Measurements from ENCODE around the gene RPAP3. TPM values are rescaled to one million over a fixed set of nuclear protein-coding genes. Genes with fewer than 3 reads are reported as not detected.
A peak's percentile ranks its signal among the peaks of the same experiment; 100 is the strongest.

RPAP3 gene
- total and polyA plus RNA-seq, 2 of the 4 experiments (the other 2 are of a cell fraction) = 10.6 to 13.4 TPM

GRCh38 chr12:47736216-47736615, 30.4 kb upstream of the RPAP3 start:
- POLR2A ChIA-PET (ENCODE audit: unreplicated experiment) = no interaction called here
- in situ Hi-C loops (cut with MboI; ENCODE audit: low sequenced_read_pairs) = no loop called here

More at GRCh38 chr12:47736216-47736615, 30.4 kb upstream of the RPAP3 start:
- intact Hi-C loops (cut with micrococcal nuclease) (loop anchor here (2.0 kb wide), 1 partner anchor 23 kb away; the partner anchor contains the start of gene RAPGEF3), dilution Hi-C loops (cut with HindIII; ENCODE audit: low sequenced_read_pairs, unreplicated experiment) (no loop called here)
- H3K56ac ChIP-seq (ENCODE audit: extremely low read depth, insufficient read depth, low read length) = no peak overlapping the region
- no peak overlapping the region for H2BK20ac ChIP-seq (ENCODE audit: low read depth, low read length)
- H3K9me1 ChIP-seq (ENCODE audit: insufficient read depth, low read length) = 0 out of 2 replicates have a peak, but pooled peaks cover 5% of the 10 kb centered on the region
- no peak overlapping the region for H2BK15ac ChIP-seq (ENCODE audit: low read depth, low read length)
- H3K36me3 ChIP-seq (ENCODE audit: control insufficient read depth, insufficient read depth, low read length) = no peaks in the 10 kb centered on the region
- no peak overlapping the region for H3K18ac ChIP-seq (ENCODE audit: low read depth, low read length)
- ATAC-seq (ENCODE audit: low read depth) = no peak
- H2AK9ac ChIP-seq (replicated peaks; ENCODE audit: low read depth, low read length, poor library complexity) = no peak overlapping the region
- no TSS peak for BruUV-seq (replicated peaks)
- H4K8ac ChIP-seq (ENCODE audit: low read depth in 2 of 2, low read length in 2 of 2) = no peak overlapping the region
- no peak overlapping the region for H3K4me3 ChIP-seq (ENCODE audit: insufficient read depth, low read depth, low read length)
- H2AK5ac ChIP-seq (ENCODE audit: low read depth, low read length) = 0 out of 2 replicates have a peak overlapping the region, but pooled peaks have one; percentile 68
- H3K14ac ChIP-seq (replicated peaks; ENCODE audit: low read depth, low read length) = no peak overlapping the region
- H3K23ac ChIP-seq (ENCODE audit: low read depth, low read length) = no peak overlapping the region; the same call in 1 of the 2 replicates
- H3K79me1 ChIP-seq (ENCODE audit: low read depth in 1 of 2, low read length in 2 of 2) = no peaks in the 10 kb centered on the region
- no peak for TF ChIP-seq RCOR1 (IDR thresholded peaks at IDR 0.05; ENCODE audit: insufficient replicate concordance, low read length)
- no peak for TF ChIP-seq MAFK (IDR thresholded peaks at IDR 0.05; ENCODE audit: low read depth, low read length)
- no peak for TF ChIP-seq SMC3 (IDR thresholded peaks at IDR 0.05; ENCODE audit: low read depth, low read length)
- no peak for TF ChIP-seq NFE2L2 (IDR thresholded peaks at IDR 0.05; ENCODE audit: low read depth, low read length)
- TF ChIP-seq POLR2A (IDR thresholded peaks at IDR 0.05; ENCODE audit: low read depth, low read length) = no peak
- TF ChIP-seq BHLHE40 (IDR thresholded peaks at IDR 0.05; ENCODE audit: low read depth, low read length) = no peak
- TF ChIP-seq CHD1 (IDR thresholded peaks at IDR 0.05; ENCODE audit: low read depth, low read length) = no peak
- no peak for TF ChIP-seq USF2 (IDR thresholded peaks at IDR 0.05; ENCODE audit: low read depth, low read length)
- no peak for TF ChIP-seq FOS (IDR thresholded peaks at IDR 0.05; ENCODE audit: low read depth, low read length)
- no peak for TF ChIP-seq MAZ (IDR thresholded peaks at IDR 0.05; ENCODE audit: borderline replicate concordance, low read depth, low read length)
- no peak for TF ChIP-seq RFX5 (IDR thresholded peaks at IDR 0.05; ENCODE audit: low read depth, low read length)
- TF ChIP-seq MXI1 (IDR thresholded peaks at IDR 0.05; ENCODE audit: borderline replicate concordance, low read depth, low read length) = no peak
- TF ChIP-seq CEBPB (IDR thresholded peaks at IDR 0.05; ENCODE audit: low read depth, low read length) = no peak
- TF ChIP-seq RAD21 (IDR thresholded peaks at IDR 0.05; ENCODE audit: low read length) = no peak
- no peak overlapping the region for H3K9ac ChIP-seq (ENCODE audit: low read depth, low read length)
- H3K27me3 ChIP-seq (ENCODE audit: control insufficient read depth, insufficient read depth, low read length) = no peaks in the 10 kb centered on the region
- peaks cover 16% of the 10 kb centered on the region for H3K4me1 ChIP-seq (ENCODE audit: control insufficient read depth, insufficient read depth, low read length)
- H3K4ac ChIP-seq (ENCODE audit: low read depth, low read length) = no peak overlapping the region
- H3K9me3 ChIP-seq (ENCODE audit: control insufficient read depth, insufficient read depth, low read length) = no peaks in the 10 kb centered on the region
- no peak for DNase-seq
- H4K20me1 ChIP-seq (ENCODE audit: insufficient read depth, low read length) = no peaks in the 10 kb centered on the region
- no CpG with 5 or more reads among the region's 4 CpGs for WGBS, 2 experiments (ENCODE audit: extremely low coverage in 2 of 2, insufficient read length in 1 of 2)
- H4K5ac ChIP-seq (ENCODE audit: low read depth, low read length) = peak overlapping the region; percentile 23; the same call in 1 of the 2 replicates
- CTCF ChIA-PET = interaction anchor here (1.2 kb wide), 1 partner anchor 37 kb away, joined by 4 read pairs; the partner anchor contains the start of gene SLC48A1
- H3K27ac ChIP-seq (ENCODE audit: insufficient read depth, low read length) = no peak overlapping the region; the same call in 1 of the 2 replicates
- H2BK5ac ChIP-seq (ENCODE audit: low read depth, low read length, poor library complexity, severe bottlenecking) = no peak overlapping the region
- no peak overlapping the region for H4K91ac ChIP-seq (ENCODE audit: insufficient read depth, low read depth, low read length)
- peak overlapping the region; percentile 41 for H2AFZ ChIP-seq (replicated peaks; ENCODE audit: low read length, poor library complexity)
- no peak overlapping the region for H3K4me2 ChIP-seq (ENCODE audit: low read depth, low read length)
- H2BK120ac ChIP-seq (ENCODE audit: low read depth, low read length) = no peak overlapping the region
